Ovary (tissue), 3 donors: ENCODE data around the gene BAIAP3.

Experiments used
- EP300 ChIP-seq: sonication (generic); formaldehyde crosslinking; IDR thresholded peaks from one replicate; pipeline ENCODE4 v1.6.1; 2017; ENCODE audit warnings: antibody characterized with exemption
- POLR2A ChIP-seq: fragments of 450-650 bp; IDR thresholded peaks from one replicate; pipeline ENCODE4 v1.6.1; 2017; ENCODE audit warnings: antibody characterized with exemption, mild to moderate bottlenecking, moderate library complexity
- TF ChIP-seq, protein P1 (sequence below), 3 donors: fragments of 450-650 bp in 2 of 3; fragments of 200-600 bp in 1 of 3; IDR thresholded peaks; one replicate each; pipeline versions ENCODE4 v1.5.1 to v1.8.0; 2016 to 2022; ENCODE audit warnings: antibody characterized with exemption in 3 of 3, mild to moderate bottlenecking in 1 of 3
- donor health status: DM: no; HTN: no; CAD: no.

DNA sequence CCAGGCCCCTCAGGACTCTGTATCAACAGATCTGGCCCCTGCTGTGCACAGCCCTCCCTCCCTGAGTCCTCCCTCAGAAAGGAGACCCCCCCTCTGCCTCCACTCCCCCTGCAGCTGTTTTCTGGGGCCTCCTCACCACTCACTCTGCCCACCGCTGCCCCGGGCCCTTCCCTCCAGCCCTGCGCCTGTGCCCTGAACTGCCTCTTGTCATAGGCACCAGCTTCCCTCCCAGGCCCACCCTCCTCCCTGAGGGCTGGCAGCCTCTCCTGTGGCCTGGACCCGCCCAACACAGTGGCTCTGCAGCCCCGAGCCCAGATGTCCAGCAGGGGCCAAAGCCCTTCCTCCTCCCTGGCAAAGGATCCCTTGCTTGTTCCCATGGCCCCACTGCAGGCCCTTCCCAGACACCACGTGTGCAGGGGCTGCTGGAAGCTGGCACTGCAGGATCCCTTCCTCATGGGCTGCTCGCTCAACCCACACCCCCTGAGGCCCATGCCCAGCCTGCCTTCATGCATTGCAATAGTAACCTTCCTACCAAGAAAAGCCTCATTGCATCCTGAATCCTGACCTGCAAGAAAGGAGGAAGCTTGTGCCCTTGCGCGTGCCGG is 44.1 kb downstream of the BAIAP3 start:
- TF ChIP-seq, protein P1, sequence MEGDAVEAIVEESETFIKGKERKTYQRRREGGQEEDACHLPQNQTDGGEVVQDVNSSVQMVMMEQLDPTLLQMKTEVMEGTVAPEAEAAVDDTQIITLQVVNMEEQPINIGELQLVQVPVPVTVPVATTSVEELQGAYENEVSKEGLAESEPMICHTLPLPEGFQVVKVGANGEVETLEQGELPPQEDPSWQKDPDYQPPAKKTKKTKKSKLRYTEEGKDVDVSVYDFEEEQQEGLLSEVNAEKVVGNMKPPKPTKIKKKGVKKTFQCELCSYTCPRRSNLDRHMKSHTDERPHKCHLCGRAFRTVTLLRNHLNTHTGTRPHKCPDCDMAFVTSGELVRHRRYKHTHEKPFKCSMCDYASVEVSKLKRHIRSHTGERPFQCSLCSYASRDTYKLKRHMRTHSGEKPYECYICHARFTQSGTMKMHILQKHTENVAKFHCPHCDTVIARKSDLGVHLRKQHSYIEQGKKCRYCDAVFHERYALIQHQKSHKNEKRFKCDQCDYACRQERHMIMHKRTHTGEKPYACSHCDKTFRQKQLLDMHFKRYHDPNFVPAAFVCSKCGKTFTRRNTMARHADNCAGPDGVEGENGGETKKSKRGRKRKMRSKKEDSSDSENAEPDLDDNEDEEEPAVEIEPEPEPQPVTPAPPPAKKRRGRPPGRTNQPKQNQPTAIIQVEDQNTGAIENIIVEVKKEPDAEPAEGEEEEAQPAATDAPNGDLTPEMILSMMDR (IDR thresholded peaks at IDR 0.05), result no peak
- TF ChIP-seq POLR2A, result no peak
- TF ChIP-seq EP300, result no peak
